PC-3 (cell line): ENCODE data around the gene POM121C. TPM values are rescaled to one million over a fixed set of nuclear protein-coding genes. Genes with fewer than 3 reads are reported as not detected.
A peak's percentile ranks its signal among the peaks of the same experiment; 100 is the strongest.
"Not testable (repeated sequence)": the region's sequence is repeated elsewhere in the genome, so short reads cannot be mapped to it uniquely, and the experiment has no call there.

ENCODE experiments used
- ATAC-seq: fragments of 200-7000 bp; cut with Tn5 transposase; 2 replicates; pipeline ENCODE4 v1.9.1; 2020; ENCODE audit warnings: mild to moderate bottlenecking, moderate library complexity
- Bru-seq: library from RNA; stranded (reverse); fragments of 400-500 nt; gene quantifications from one replicate; lab custom pipeline; 2021; lab: Mats Ljungman, UMichigan
- BruChase-seq, 2 experiments: library from RNA; stranded (reverse); fragments of 400-500 nt; gene quantifications; one replicate each; lab custom pipeline; 2021; lab: Mats Ljungman, UMichigan
- BruUV-seq: library from RNA; stranded (reverse); fragments of 400-500 nt; replicated peaks from 2 replicates; lab custom pipeline; 2021; lab: Mats Ljungman, UMichigan
- CTCF ChIA-PET: fragments of 300-600 bp; sonication (Branson Sonifier 250); formaldehyde crosslinking; loops from one replicate; lab custom pipeline; 2022; ENCODE audit warnings: antibody characterized with exemption; lab: Charles Lee
- POLR2A ChIA-PET: fragments of 300-600 bp; sonication (Branson Sonifier 250); formaldehyde crosslinking; loops from one replicate; lab custom pipeline; 2022; ENCODE audit warnings: antibody characterized with exemption; ENCODE audit not compliant: unreplicated experiment; lab: Charles Lee
- DNase-seq: peaks from one replicate; pipeline ENCODE4 v3.0.0-alpha.2; 2015
- H2AFZ ChIP-seq: fragments of 300-600 bp; sonication (generic); 2 replicates; pipeline ENCODE4 v1.6.0; 2016; ENCODE audit warnings: antibody characterized with exemption, low read length
- H3F3A ChIP-seq: fragments of 300-600 bp; sonication (generic); one replicate; pipeline ENCODE4 v1.6.0; 2017; ENCODE audit warnings: antibody characterized with exemption, low read length, control low read depth, mild to moderate bottlenecking; ENCODE audit not compliant: unreplicated experiment
- H3K27ac ChIP-seq: fragments of 300-600 bp; sonication (generic); 2 replicates; pipeline ENCODE4 v1.5.1; 2016; ENCODE audit warnings: mild to moderate bottlenecking, low read length
- H3K27me3 ChIP-seq: fragments of 300-600 bp; sonication (generic); 2 replicates; pipeline ENCODE4 v1.6.1; 2016; ENCODE audit warnings: low read length, mixed read lengths
- H3K36me3 ChIP-seq: fragments of 300-600 bp; sonication (generic); 2 replicates; pipeline ENCODE4 v1.6.1; 2016; ENCODE audit warnings: low read depth, mixed run types, low read length, mixed read lengths
- H3K4me1 ChIP-seq: fragments of 300-600 bp; sonication (generic); 2 replicates; pipeline ENCODE4 v1.5.1; 2016; ENCODE audit warnings: low read length; ENCODE audit not compliant: insufficient read depth
- H3K4me2 ChIP-seq: fragments of 300-600 bp; sonication (generic); 2 replicates; pipeline ENCODE4 v1.6.0; 2016; ENCODE audit warnings: low read length
- H3K4me3 ChIP-seq: fragments of 300-600 bp; sonication (generic); 2 replicates; pipeline ENCODE4 v1.5.1; 2016; ENCODE audit warnings: mild to moderate bottlenecking, low read length, mixed read lengths
- H3K79me2 ChIP-seq: fragments of 300-600 bp; sonication (generic); 2 replicates; pipeline ENCODE4 v1.6.1; 2017; ENCODE audit warnings: low read length, mixed read lengths
- H3K9ac ChIP-seq: fragments of 300-600 bp; sonication (generic); 2 replicates; pipeline ENCODE4 v1.6.0; 2016; ENCODE audit warnings: mild to moderate bottlenecking, low read length
- H3K9me2 ChIP-seq: fragments of 300-600 bp; sonication (generic); replicated peaks from 2 replicates; pipeline ENCODE4 v1.6.1; 2016; ENCODE audit warnings: mixed run types, low read length, mixed read lengths
- H3K9me3 ChIP-seq: fragments of 300-600 bp; sonication (generic); 2 replicates; pipeline ENCODE4 v1.6.1; 2016; ENCODE audit warnings: low read length, mixed read lengths
- H4K20me1 ChIP-seq: fragments of 300-600 bp; sonication (generic); 2 replicates; pipeline ENCODE4 v1.6.1; 2016; ENCODE audit warnings: low read length, mixed read lengths
- CTCF ChIP-seq: fragments of 300-600 bp; sonication (generic); conservative IDR thresholded peaks from 2 replicates; pipeline ENCODE4 v1.5.1; 2017; ENCODE audit warnings: antibody characterized with exemption, low read depth, mild to moderate bottlenecking, low read length
- EZH2 ChIP-seq: fragments of 300-600 bp; sonication (generic); IDR thresholded peaks from one replicate; pipeline ENCODE4 v1.6.1; 2017; ENCODE audit warnings: antibody characterized with exemption, mild to moderate bottlenecking, low read length; ENCODE audit not compliant: unreplicated experiment
- EZH2phosphoT487 ChIP-seq: fragments of 300-600 bp; sonication (generic); IDR thresholded peaks from 2 replicates; pipeline ENCODE4 v1.6.1; 2018; ENCODE audit warnings: mild to moderate bottlenecking, antibody characterized with exemption, low read length, borderline replicate concordance
- intact Hi-C: fragments of 100-400 bp; cut with micrococcal nuclease; formaldehyde crosslinking; loops from 2 replicates; pipeline ENCODE4 v1.9.0; 2023
- long read RNA-seq: library from polyadenylated mRNA; unstranded; transcript quantifications from one replicate; pipeline ENCODE4 v2.0.0, GENCODE V29; 2021; ENCODE audit not compliant: unreplicated experiment
- total RNA-seq: library from RNA; depleted of rRNA; stranded (reverse); fragments of >200 nt; gene quantifications from 2 replicates; pipeline ENCODE4 v1.2.3, GENCODE V29; 2014; rRNA removed

POM121C gene
- total RNA-seq (11.0 and 23.8 TPM in 2 replicates), Bru-seq, nascent RNA (percentile 86 among the genes with signal in this experiment), BruChase-seq, experiment 1, labeled RNA remaining after a 6-hour chase (percentile 91 among the genes with signal in this experiment), BruChase-seq, experiment 2, labeled RNA remaining after a 2-hour chase (percentile 89 among the genes with signal in this experiment)
- long read RNA-seq, full-length matches to known transcripts = 1 of 135 reads
- long read RNA-seq, partial matches to known transcripts = 45 of 135 reads
- long read RNA-seq, other reads (novel, unspliced or antisense) = 89 of 135 reads

- Histone ChIP-seq H3K9ac (peak within 1 kb of the TSS; percentile 86), H3K4me3 (peak within 1 kb of the TSS; percentile 84), H3K4me2 (peak within 1 kb of the TSS; percentile 86), H3K79me2 (peaks cover 10% of the 10 kb centered on the region), H2AFZ (peak within 1 kb of the TSS; percentile 91)
- intact Hi-C loops = loop anchor here (5.0 kb wide), 1 partner anchor 41 kb away; no protein-coding TSS in a partner anchor
- H3K27me3 ChIP-seq, CTCF ChIA-PET, H3K9me2 ChIP-seq, BruUV-seq, H4K20me1 ChIP-seq, H3K27ac ChIP-seq, H3F3A ChIP-seq, H3K36me3 ChIP-seq, H3K4me1 ChIP-seq, POLR2A ChIA-PET, H3K9me3 ChIP-seq: not testable (repeated sequence)
- ATAC-seq = peak; percentile 100
- peak; percentile 83 for DNase-seq
Observed at GRCh38 chr7:75485979-75486643, at the start of gene POM121C. Gene POM121C, minus strand, starts transcription at chr7:75486299. Its CDS starts 44,803 bp downstream, at chr7:75441496.

- no peak overlapping the region for H3K9ac ChIP-seq
- no peaks in the 10 kb centered on the region for H3K36me3 ChIP-seq
- H3K9me3 ChIP-seq = no peaks in the 10 kb centered on the region
- H4K20me1 ChIP-seq = no peaks in the 10 kb centered on the region
- ChIA-PET POLR2A (interaction anchor here (0.6 kb wide), 1 partner anchor 252 kb away, joined by 9 read pairs; no protein-coding TSS in a partner anchor), CTCF (interaction anchor here (0.5 to 0.6 kb wide), 2 partner anchors 97 to 1910 kb away, joined by 3 to 4 read pairs; no protein-coding TSS in a partner anchor)
- peak overlapping the region; percentile 48 for H3K4me2 ChIP-seq
- intact Hi-C loops = no loop called here
- H3K4me1 ChIP-seq = peaks cover 10% of the 10 kb centered on the region
- BruUV-seq = no TSS peak
- DNase-seq (peak; percentile 47), ATAC-seq (peak; percentile 78)
- H3K27me3 ChIP-seq = no peaks in the 10 kb centered on the region
- H3K79me2 ChIP-seq = no peaks in the 10 kb centered on the region
- H3K27ac ChIP-seq = no peak overlapping the region
- no peaks in the 10 kb centered on the region for H3F3A ChIP-seq
- H2AFZ ChIP-seq = peak overlapping the region; percentile 37
- no peaks in the 10 kb centered on the region for H3K9me2 ChIP-seq
- TF ChIP-seq EZH2phosphoT487 (no peak), EZH2 (no peak), CTCF (no peak)
- no peak overlapping the region for H3K4me3 ChIP-seq
Observed at GRCh38 chr7:75534727-75535307, 48.7 kb upstream of the POM121C start.

- H3F3A ChIP-seq = no peaks in the 10 kb centered on the region
- H3K4me3 ChIP-seq = no peak overlapping the region
- BruUV-seq = no TSS peak
- no peaks in the 10 kb centered on the region for H4K20me1 ChIP-seq
- H3K4me2 ChIP-seq = no peak overlapping the region
- intact Hi-C loops = no loop called here
- no peaks in the 10 kb centered on the region for H3K27me3 ChIP-seq
- ChIA-PET CTCF (no interaction called here), POLR2A (no interaction called here)
- H3K79me2 ChIP-seq = no peaks in the 10 kb centered on the region
- DNase-seq = no peak
- H2AFZ ChIP-seq = no peak overlapping the region
- no peak overlapping the region for H3K9ac ChIP-seq
- H3K4me1 ChIP-seq = peaks cover 10% of the 10 kb centered on the region
- no peaks in the 10 kb centered on the region for H3K36me3 ChIP-seq
- TF ChIP-seq EZH2 (no peak), CTCF (no peak), EZH2phosphoT487 (no peak)
- ATAC-seq = no peak
- no peaks in the 10 kb centered on the region for H3K9me2 ChIP-seq
- no peak overlapping the region for H3K27ac ChIP-seq
- no peaks in the 10 kb centered on the region for H3K9me3 ChIP-seq
Observed at GRCh38 chr7:75533926-75534325, 47.8 kb upstream of the POM121C start.
